Upper lobe of left lung (tissue), 6 donors: ENCODE results near the gene KCNIP4. TPM values are rescaled to one million over a fixed set of nuclear protein-coding genes. Genes with fewer than 3 reads are reported as not detected.

ENCODE experiments used
- ATAC-seq, 2 donors: fragments of 200-7000 bp; cut with Tn5 transposase; one replicate each; pipeline ENCODE4 v1.9.1; 2022; ENCODE audit warnings: mild to moderate bottlenecking in 2 of 2, moderate library complexity in 2 of 2; ENCODE audit not compliant: low FRiP score in 2 of 2
- DNase-seq, 2 donors: peaks; one replicate each; pipeline ENCODE4 v3.0.0-alpha.2; 2019 to 2020
- H3K27ac ChIP-seq, 4 donors: fragments of 200-600 bp; sonication (generic); one replicate each; pipeline ENCODE4 v1.5.1; 2016 to 2019
- H3K27me3 ChIP-seq, 4 donors: fragments of 200-600 bp; sonication (generic); one replicate each; pipeline ENCODE4 v1.5.1; 2017 to 2019
- H3K36me3 ChIP-seq, 4 donors: fragments of 200-600 bp; sonication (generic); one replicate each; pipeline ENCODE4 v1.5.1; 2016 to 2019
- H3K4me1 ChIP-seq, 4 donors: fragments of 200-600 bp; sonication (generic); one replicate each; pipeline ENCODE4 v1.5.1; 2018 to 2019
- H3K4me3 ChIP-seq, 4 donors: fragments of 200-600 bp; sonication (generic); one replicate each; pipeline ENCODE4 v1.5.1; 2017 to 2019; ENCODE audit warnings: mild to moderate bottlenecking in 2 of 4, moderate library complexity in 1 of 4
- H3K9me3 ChIP-seq, 4 donors: fragments of 200-600 bp; sonication (generic); one replicate each; pipeline ENCODE4 v1.5.1; 2018 to 2019
- EP300 ChIP-seq, 4 donors: sonication (generic); formaldehyde crosslinking; IDR thresholded peaks; one replicate each; pipeline ENCODE4 v1.5.1; 2017; ENCODE audit warnings: antibody characterized with exemption in 4 of 4, control low read depth in 2 of 4
- POLR2A ChIP-seq, 4 donors: fragments of 450-650 bp; IDR thresholded peaks; one replicate each; pipeline ENCODE4 v1.5.1; 2016 to 2017; ENCODE audit warnings: antibody characterized with exemption in 4 of 4, mild to moderate bottlenecking in 2 of 4
- POLR2AphosphoS5 ChIP-seq, 2 donors: sonication (generic); formaldehyde crosslinking; IDR thresholded peaks; one replicate each; pipeline ENCODE4 v1.5.1; 2017; ENCODE audit warnings: antibody characterized with exemption in 2 of 2
- WGBS, 2 donors: methylation state at CpG; one replicate each; pipeline ENCODE4 v1.1.5; 2017 to 2018; 5-methylcytosine and 5-hydroxymethylcytosine counted together
- total RNA-seq, 6 donors: library from RNA; depleted of rRNA in 4 of 6; stranded (reverse); fragments of >200 nt in 4 of 6; gene quantifications; one replicate each; pipeline versions ENCODE4 v1.1.0 to v1.2.1, GENCODE V29; 2016 to 2021
- TF ChIP-seq, protein P1 (sequence below), 6 experiments: fragments of 450-650 bp in 4 of 6; fragments of 200-600 bp in 2 of 6; sonication (generic) in 2 of 6; IDR thresholded peaks; one replicate each; pipeline ENCODE4 v1.5.1; 2016 to 2019; ENCODE audit warnings: antibody characterized with exemption in 6 of 6
- donor health status: DM: no; HTN: no; CAD: no; lungs with moderate emphysema.
- donor health status: DM: no; HTN: yes; CAD: no; lungs with severe emphysema.

Gene KCNIP4
- total RNA-seq, 6 donors from 2014 or later = 0.20 TPM; not detected in 5

DNA sequence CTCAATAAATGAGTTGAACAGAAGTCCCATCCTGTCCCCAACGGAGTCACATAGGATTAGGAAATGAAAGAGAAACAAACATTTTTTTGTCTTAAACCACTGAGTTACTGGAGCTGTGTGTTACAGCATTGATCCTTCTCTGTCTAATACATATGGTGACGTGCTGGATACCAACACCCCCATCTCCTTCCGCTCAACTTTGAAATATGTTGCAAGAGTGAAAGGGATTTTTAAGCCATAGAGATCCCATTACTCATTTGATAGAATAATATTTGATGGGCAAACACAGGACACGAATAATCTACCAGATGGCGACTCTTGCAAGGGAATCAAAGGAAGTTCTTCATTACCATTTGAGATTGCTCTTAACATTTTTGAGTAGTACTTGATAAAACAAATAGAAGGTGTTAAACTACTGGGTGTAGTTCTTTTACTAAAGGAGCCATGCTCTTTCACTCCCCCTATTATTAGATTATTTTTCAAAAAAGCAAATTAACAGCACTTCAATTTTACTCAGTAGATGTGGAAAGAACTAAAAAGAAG, 1107.9 kb downstream of the KCNIP4 start:
- TF ChIP-seq POLR2A (IDR thresholded peaks at IDR 0.05) (no peak), EP300 (IDR thresholded peaks at IDR 0.05) (no peak), POLR2AphosphoS5 (IDR thresholded peaks at IDR 0.05) (no peak)
- TF ChIP-seq, protein P1, sequence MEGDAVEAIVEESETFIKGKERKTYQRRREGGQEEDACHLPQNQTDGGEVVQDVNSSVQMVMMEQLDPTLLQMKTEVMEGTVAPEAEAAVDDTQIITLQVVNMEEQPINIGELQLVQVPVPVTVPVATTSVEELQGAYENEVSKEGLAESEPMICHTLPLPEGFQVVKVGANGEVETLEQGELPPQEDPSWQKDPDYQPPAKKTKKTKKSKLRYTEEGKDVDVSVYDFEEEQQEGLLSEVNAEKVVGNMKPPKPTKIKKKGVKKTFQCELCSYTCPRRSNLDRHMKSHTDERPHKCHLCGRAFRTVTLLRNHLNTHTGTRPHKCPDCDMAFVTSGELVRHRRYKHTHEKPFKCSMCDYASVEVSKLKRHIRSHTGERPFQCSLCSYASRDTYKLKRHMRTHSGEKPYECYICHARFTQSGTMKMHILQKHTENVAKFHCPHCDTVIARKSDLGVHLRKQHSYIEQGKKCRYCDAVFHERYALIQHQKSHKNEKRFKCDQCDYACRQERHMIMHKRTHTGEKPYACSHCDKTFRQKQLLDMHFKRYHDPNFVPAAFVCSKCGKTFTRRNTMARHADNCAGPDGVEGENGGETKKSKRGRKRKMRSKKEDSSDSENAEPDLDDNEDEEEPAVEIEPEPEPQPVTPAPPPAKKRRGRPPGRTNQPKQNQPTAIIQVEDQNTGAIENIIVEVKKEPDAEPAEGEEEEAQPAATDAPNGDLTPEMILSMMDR (IDR thresholded peaks at IDR 0.05) = no peak
- Histone ChIP-seq H3K9me3 (no peaks in the 10 kb centered on the region), H3K36me3 (no peaks in the 10 kb centered on the region), H3K4me3 (no peak overlapping the region), H3K27me3 (no peaks in the 10 kb centered on the region), H3K27ac (no peak overlapping the region), H3K4me1 (peaks cover 0 to 9% (median 5%) of the 10 kb centered on the region in 4 donors)
- 65 to 68% methylated on average over 5 of the region's 5 CpGs for WGBS, 2 donors
- DNase-seq (no peak), ATAC-seq (peak; percentile 55 to 56)

DNA sequence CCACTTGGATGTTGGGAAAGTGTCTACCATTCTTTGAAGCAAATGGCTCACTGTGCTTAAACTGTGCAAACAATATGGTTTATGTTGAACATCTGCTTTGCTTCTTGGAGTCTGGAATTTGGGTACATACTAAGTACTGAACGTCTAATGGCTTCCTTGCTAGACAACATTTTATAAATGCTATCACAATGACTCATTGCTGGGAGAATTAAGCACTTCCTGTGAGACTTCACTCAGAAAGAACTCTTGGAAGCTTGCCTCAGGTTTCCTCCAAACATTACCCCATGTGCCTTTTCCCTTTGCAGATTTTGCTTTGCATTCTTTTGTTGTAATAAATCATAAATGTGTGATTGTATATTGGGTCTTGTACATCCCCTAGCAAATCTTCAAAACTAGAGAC, 1108.6 kb downstream of the KCNIP4 start:
- WGBS, 2 donors = 13 to 24% methylated on average over 1 of the region's 1 CpG
- H3K36me3 ChIP-seq = no peaks in the 10 kb centered on the region
- H3K27me3 ChIP-seq = no peaks in the 10 kb centered on the region
- H3K4me3 ChIP-seq = no peak overlapping the region
- TF ChIP-seq EP300 (IDR thresholded peaks at IDR 0.05) (peak in 1 of 4 donors; percentile 11), POLR2A (IDR thresholded peaks at IDR 0.05) (no peak)
- no peak overlapping the region for H3K27ac ChIP-seq
- ATAC-seq = peak; percentile 65 to 76
- DNase-seq = no peak
- H3K4me1 ChIP-seq = peaks cover 0 to 9% (median 5%) of the 10 kb centered on the region in 4 donors
- no peaks in the 10 kb centered on the region for H3K9me3 ChIP-seq

DNA sequence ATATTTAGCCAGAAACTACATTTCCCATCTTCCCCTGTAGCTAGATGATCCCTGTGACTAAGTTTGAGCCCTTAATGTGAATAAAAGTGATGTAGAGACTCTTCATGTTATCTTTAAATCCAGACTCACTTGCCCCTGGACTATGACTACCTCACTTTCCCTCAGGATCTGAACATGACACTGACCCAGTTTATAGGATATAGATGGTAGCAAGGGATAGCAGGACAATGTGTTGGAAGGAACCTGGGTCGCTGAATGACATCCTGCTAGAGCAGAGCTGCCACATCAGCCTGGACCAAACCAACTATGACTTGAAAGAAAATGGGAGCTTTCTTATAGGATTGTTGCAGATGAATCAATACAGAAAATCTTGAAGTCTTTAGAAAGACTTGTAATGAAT, 1110.1 kb downstream of the KCNIP4 start:
- Histone ChIP-seq H3K4me1 (peaks cover 0 to 9% (median 5%) of the 10 kb centered on the region in 4 donors), H3K36me3 (no peaks in the 10 kb centered on the region), H3K27ac (no peak overlapping the region), H3K9me3 (no peaks in the 10 kb centered on the region), H3K4me3 (no peak overlapping the region), H3K27me3 (no peaks in the 10 kb centered on the region)
- no peak for TF ChIP-seq EP300 (IDR thresholded peaks at IDR 0.05)
- TF ChIP-seq POLR2A (IDR thresholded peaks at IDR 0.05) = no peak
- TF ChIP-seq, protein P1 (IDR thresholded peaks at IDR 0.05) = no peak
- no peak for TF ChIP-seq POLR2AphosphoS5 (IDR thresholded peaks at IDR 0.05)
- WGBS, 2 donors = 67 to 89% methylated on average over 1 of the region's 1 CpG
- ATAC-seq (no peak), DNase-seq (no peak)

DNA sequence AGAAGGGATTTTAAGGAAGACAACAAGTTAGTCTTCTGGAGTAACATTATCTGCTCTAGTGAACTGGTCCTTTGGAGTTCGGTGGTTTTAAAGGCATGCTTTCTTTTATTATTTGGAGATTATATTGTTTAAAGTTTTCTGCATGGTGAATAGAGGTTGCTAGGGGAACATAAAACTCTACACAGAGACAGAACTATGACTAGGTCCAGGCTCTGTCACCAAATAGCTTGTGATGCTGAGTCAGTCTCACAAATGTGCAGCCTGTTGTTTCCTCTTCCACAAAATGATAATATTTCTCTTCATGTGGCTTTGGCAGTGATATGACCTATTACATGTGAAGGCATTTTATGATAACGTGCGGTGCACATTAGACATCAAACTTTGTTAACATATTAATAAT, 1115.7 kb downstream of the KCNIP4 start:
- H3K27me3 ChIP-seq = no peaks in the 10 kb centered on the region
- H3K36me3 ChIP-seq = no peaks in the 10 kb centered on the region
- DNase-seq = no peak
- no peak for ATAC-seq
- H3K27ac ChIP-seq = no peak overlapping the region
- TF ChIP-seq POLR2AphosphoS5 (IDR thresholded peaks at IDR 0.05) (no peak), EP300 (IDR thresholded peaks at IDR 0.05) (no peak), POLR2A (IDR thresholded peaks at IDR 0.05) (no peak)
- TF ChIP-seq, protein P1 (IDR thresholded peaks at IDR 0.05) = no peak
- no peaks in the 10 kb centered on the region for H3K9me3 ChIP-seq
- no peaks in the 10 kb centered on the region for H3K4me1 ChIP-seq
- H3K4me3 ChIP-seq = no peak overlapping the region
- WGBS, 2 donors = 80 to 94% methylated on average over 3 of the region's 3 CpGs

DNA sequence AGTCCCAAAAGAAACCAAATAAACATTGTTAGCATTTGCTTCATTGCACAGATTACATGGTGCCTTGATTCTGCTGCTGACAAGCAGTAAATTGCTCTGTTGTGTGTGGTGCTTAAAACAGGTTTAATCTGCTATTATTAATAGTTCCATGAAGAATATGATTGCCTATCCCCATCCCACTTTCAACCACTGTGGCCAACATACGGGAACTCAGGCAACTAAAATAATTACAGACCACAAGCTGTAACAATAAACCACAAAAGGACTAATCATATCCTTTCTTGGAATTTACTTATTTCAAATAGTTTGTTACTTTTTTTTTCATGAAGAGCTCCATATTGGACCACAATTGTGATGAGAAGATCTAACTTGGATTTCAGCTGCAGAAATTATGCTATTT, 1116.8 kb downstream of the KCNIP4 start:
- ATAC-seq (no peak), DNase-seq (no peak)
- no peaks in the 10 kb centered on the region for H3K9me3 ChIP-seq
- H3K4me1 ChIP-seq = no peaks in the 10 kb centered on the region
- H3K36me3 ChIP-seq = no peaks in the 10 kb centered on the region
- 65 to 76% methylated on average over 1 of the region's 1 CpG for WGBS, 2 donors
- TF ChIP-seq, protein P1 (IDR thresholded peaks at IDR 0.05) = no peak
- no peak for TF ChIP-seq POLR2AphosphoS5 (IDR thresholded peaks at IDR 0.05)
- TF ChIP-seq EP300 (IDR thresholded peaks at IDR 0.05) = no peak
- TF ChIP-seq POLR2A (IDR thresholded peaks at IDR 0.05) = no peak
- H3K4me3 ChIP-seq = no peak overlapping the region
- H3K27ac ChIP-seq = no peak overlapping the region
- H3K27me3 ChIP-seq = no peaks in the 10 kb centered on the region
